KOPT-K1 (cell line): Measurements from ENCODE around the gene CEMIP2.

Experiments used
- H3K27ac ChIP-seq: fragments of 200-600 bp; sonication (generic); 2 replicates; pipeline ENCODE4 v1.5.1; 2016; ENCODE audit warnings: antibody characterized with exemption, mild to moderate bottlenecking, low read depth, low read length; ENCODE audit not compliant: poor library complexity, severe bottlenecking
- H3K36me3 ChIP-seq: fragments of 200-600 bp; sonication (generic); 2 replicates; pipeline ENCODE4 v1.5.1; 2017; ENCODE audit warnings: antibody characterized with exemption, mild to moderate bottlenecking, low read length, moderate library complexity; ENCODE audit not compliant: insufficient read depth
- H3K9me3 ChIP-seq: fragments of 200-600 bp; sonication (generic); 2 replicates; pipeline ENCODE4 v1.5.1; 2017; ENCODE audit warnings: antibody characterized with exemption, low read length, mild to moderate bottlenecking; ENCODE audit not compliant: insufficient read depth, poor library complexity, severe bottlenecking

CEMIP2 gene

DNA sequence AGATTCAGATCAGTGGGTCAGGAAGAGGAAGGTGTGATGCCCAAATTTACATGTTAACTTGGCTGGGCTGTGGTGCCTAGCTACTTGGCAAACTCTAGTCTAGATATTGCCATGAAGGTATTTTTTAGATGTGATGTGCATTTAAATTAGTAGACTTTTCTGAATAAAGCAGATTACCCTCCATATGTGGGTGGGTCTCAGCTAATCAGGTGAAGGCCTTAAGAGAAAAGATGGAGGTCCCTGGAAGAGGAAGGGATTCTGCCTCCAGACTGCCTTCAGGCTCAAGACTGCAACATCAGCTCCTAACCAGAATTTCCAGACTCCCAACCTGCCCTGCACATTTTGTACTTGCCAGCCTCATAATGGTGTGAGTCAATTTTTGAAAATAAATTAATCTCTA is 115.8 kb downstream of the CEMIP2 start:
- no peaks in the 10 kb centered on the region for H3K36me3 ChIP-seq
- H3K9me3 ChIP-seq = no peaks in the 10 kb centered on the region
- no peak overlapping the region for H3K27ac ChIP-seq

DNA sequence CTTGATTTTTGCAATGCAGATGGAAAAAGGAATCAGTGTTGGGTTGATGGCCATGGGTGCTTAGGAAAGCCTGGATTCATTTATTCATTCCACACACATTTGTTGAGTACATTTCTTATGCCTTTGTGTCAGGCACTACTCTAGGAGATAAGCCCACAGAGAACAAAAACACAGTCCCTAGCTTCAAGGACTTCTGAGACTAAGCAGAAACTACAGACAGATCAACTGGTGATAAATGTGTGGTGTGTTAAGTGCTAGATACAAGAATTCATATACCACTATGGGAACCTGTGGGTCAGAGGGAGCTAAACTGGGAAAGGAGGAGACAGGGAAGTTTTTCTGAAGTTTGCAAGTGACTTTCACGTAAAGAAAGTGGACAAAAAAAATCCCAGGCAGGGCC is 119.9 kb downstream of the CEMIP2 start:
- Histone ChIP-seq H3K9me3 (no peaks in the 10 kb centered on the region), H3K36me3 (no peaks in the 10 kb centered on the region), H3K27ac (no peak overlapping the region)

- H3K9me3 ChIP-seq = no peaks in the 10 kb centered on the region
- H3K36me3 ChIP-seq = no peaks in the 10 kb centered on the region
- H3K27ac ChIP-seq = peak overlapping the region; percentile 41
Measured at GRCh38 chr9:71647094-71647591, 121.2 kb downstream of the CEMIP2 start.

- H3K36me3 ChIP-seq = no peaks in the 10 kb centered on the region
- H3K27ac ChIP-seq = no peak overlapping the region
- H3K9me3 ChIP-seq = no peaks in the 10 kb centered on the region
Measured at GRCh38 chr9:71646131-71646530, 122.2 kb downstream of the CEMIP2 start.

- no peak overlapping the region for H3K27ac ChIP-seq
- no peaks in the 10 kb centered on the region for H3K36me3 ChIP-seq
- H3K9me3 ChIP-seq = no peaks in the 10 kb centered on the region
Measured at GRCh38 chr9:71644819-71645362, 123.4 kb downstream of the CEMIP2 start.

GRCh38 chr9:71643330-71643729 is 125.0 kb downstream of the CEMIP2 start:
- no peaks in the 10 kb centered on the region for H3K36me3 ChIP-seq
- no peak overlapping the region for H3K27ac ChIP-seq
- no peaks in the 10 kb centered on the region for H3K9me3 ChIP-seq

GRCh38 chr9:71642056-71642455 is 126.3 kb downstream of the CEMIP2 start:
- Histone ChIP-seq H3K36me3 (no peaks in the 10 kb centered on the region), H3K27ac (no peak overlapping the region), H3K9me3 (no peaks in the 10 kb centered on the region)

DNA sequence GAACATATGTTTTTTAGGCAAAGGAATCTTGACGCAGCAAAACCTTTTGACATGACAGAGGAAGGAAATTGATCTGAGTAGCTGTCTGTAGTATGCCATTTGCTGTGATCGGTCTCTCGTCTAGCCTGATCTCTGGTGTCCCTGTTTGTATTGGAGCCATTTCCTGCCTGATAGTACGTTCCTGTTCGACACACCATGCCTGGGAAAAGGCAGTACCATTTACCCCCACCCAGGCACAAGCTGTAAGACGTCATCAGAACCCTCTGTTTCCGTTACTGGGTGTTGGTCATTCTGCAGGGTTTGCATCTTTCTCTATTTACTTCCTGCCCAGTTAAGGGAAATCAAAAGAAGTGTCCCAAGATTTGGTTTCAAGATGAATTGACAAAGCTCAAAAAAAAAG is 129.7 kb downstream of the CEMIP2 start:
- H3K27ac ChIP-seq = no peak overlapping the region
- H3K9me3 ChIP-seq = no peaks in the 10 kb centered on the region
- H3K36me3 ChIP-seq = no peaks in the 10 kb centered on the region

GRCh38 chr9:71637926-71638325 is 130.4 kb downstream of the CEMIP2 start:
- Histone ChIP-seq H3K9me3 (no peaks in the 10 kb centered on the region), H3K27ac (no peak overlapping the region), H3K36me3 (no peaks in the 10 kb centered on the region)

DNA sequence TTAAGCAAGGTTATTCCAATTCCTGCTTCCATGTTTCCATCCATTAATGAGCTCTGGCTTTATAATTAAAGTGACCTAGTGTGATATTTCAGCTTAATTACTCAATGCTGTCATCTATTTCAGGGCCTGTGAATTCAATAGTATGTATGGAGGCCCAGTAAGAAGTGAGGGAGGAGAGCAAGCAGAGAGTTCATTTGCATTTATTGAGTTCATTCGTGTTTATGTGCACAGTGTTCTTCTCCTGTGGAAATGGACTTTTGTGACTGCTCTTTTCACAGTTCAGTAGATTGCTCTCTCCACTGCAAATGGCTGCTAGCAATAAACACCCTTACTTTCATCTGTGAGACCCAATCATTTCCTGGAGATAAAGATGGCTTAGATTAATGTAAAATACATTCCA is 130.9 kb downstream of the CEMIP2 start:
- Histone ChIP-seq H3K9me3 (no peaks in the 10 kb centered on the region), H3K27ac (no peak overlapping the region)

GRCh38 chr9:71636143-71636839 is 132.0 kb downstream of the CEMIP2 start:
- no peaks in the 10 kb centered on the region for H3K9me3 ChIP-seq
- H3K27ac ChIP-seq = no peak overlapping the region
- no peaks in the 10 kb centered on the region for H3K36me3 ChIP-seq

More for the DNA sequence above, 130.9 kb downstream of the CEMIP2 start:
- H3K36me3 ChIP-seq = no peaks in the 10 kb centered on the region

- H3K9me3 ChIP-seq = no peaks in the 10 kb centered on the region
- H3K27ac ChIP-seq = no peak overlapping the region
- no peaks in the 10 kb centered on the region for H3K36me3 ChIP-seq
Measured at GRCh38 chr9:71634752-71635151, 133.6 kb downstream of the CEMIP2 start.
